ENCODE data around the gene SOX13. TPM values are rescaled to one million over a fixed set of nuclear protein-coding genes. Genes with fewer than 3 reads are reported as not detected.

SOX13 gene
- total and polyA plus RNA-seq, 11 donors: 8.2 to 16.0 (median 12.6) TPM

- ATAC-seq: no peak
These were observed 73.4 kb downstream of the SOX13 start for GRCh38 chr1:204146309-204146708.

GRCh38 chr1:204146965-204147364, 74.0 kb downstream of the SOX13 start:
- ATAC-seq (no peak), DNase-seq (peak in 1 of 5 donors; percentile 42)
- intact Hi-C loops (cut with DNase I): no loop called here
- no peak overlapping the region for H3K27ac ChIP-seq
- H3K4me1 ChIP-seq: peaks cover 0 to 19% (median 4%) of the 10 kb centered on the region in 12 donors
- 85 to 92% (median 90%) methylated on average over 7 of the region's 7 CpGs for WGBS, 4 donors
- no peaks in the 10 kb centered on the region for H3K9me3 ChIP-seq
- no peak overlapping the region for H3K4me3 ChIP-seq
- TF ChIP-seq POLR2A (IDR thresholded peaks at IDR 0.05) (no peak), CTCF (IDR thresholded peaks at IDR 0.05) (no peak)
- H3K36me3 ChIP-seq: peaks cover 0 to 4% (median 0%) of the 10 kb centered on the region in 9 donors
- H3K27me3 ChIP-seq: peaks cover 0 to 10% (median 0%) of the 10 kb centered on the region in 9 donors

More at GRCh38 chr1:204146309-204146708, 73.4 kb downstream of the SOX13 start:
- H3K9me3 ChIP-seq: no peaks in the 10 kb centered on the region
- H3K4me1 ChIP-seq: peaks cover 0 to 13% (median 3%) of the 10 kb centered on the region in 12 donors
- TF ChIP-seq POLR2A (IDR thresholded peaks at IDR 0.05) (no peak), CTCF (IDR thresholded peaks at IDR 0.05) (no peak)
- WGBS, 4 donors: 83 to 92% (median 89%) methylated on average over 6 of the region's 6 CpGs
- peak in 1 of 5 donors; percentile 6 for DNase-seq
- no peak overlapping the region for H3K4me3 ChIP-seq
- H3K36me3 ChIP-seq: peaks cover 0 to 4% (median 0%) of the 10 kb centered on the region in 9 donors
- no peak overlapping the region for H3K27ac ChIP-seq
- H3K27me3 ChIP-seq: peaks cover 0 to 6% (median 0%) of the 10 kb centered on the region in 9 donors
- intact Hi-C loops (cut with DNase I): no loop called here

- WGBS, 4 donors: 81 to 90% (median 85%) methylated on average over 12 to 13 of the region's 13 CpGs
- Histone ChIP-seq H3K27me3 (peaks cover 0 to 10% (median 0%) of the 10 kb centered on the region in 9 donors), H3K27ac (no peak overlapping the region), H3K9me3 (no peaks in the 10 kb centered on the region), H3K4me3 (no peak overlapping the region), H3K36me3 (peaks cover 0 to 2% (median 0%) of the 10 kb centered on the region in 9 donors), H3K4me1 (peaks cover 0 to 26% (median 10%) of the 10 kb centered on the region in 12 donors)
- peak in 1 of 5 donors; percentile 22 for DNase-seq
- no peak for TF ChIP-seq CTCF (IDR thresholded peaks at IDR 0.05)
- ATAC-seq: no peak
- intact Hi-C loops (cut with DNase I): no loop called here
These were observed 74.8 kb downstream of the SOX13 start for GRCh38 chr1:204147406-204148383.

- Histone ChIP-seq H3K9me3 (no peaks in the 10 kb centered on the region), H3K4me1 (peaks cover 0 to 27% (median 10%) of the 10 kb centered on the region in 12 donors), H3K27ac (no peak overlapping the region), H3K36me3 (no peaks in the 10 kb centered on the region), H3K27me3 (peaks cover 0 to 10% (median 0%) of the 10 kb centered on the region in 9 donors), H3K4me3 (no peak overlapping the region)
- DNase-seq (no peak), ATAC-seq (no peak)
- WGBS, 4 donors: 68 to 83% (median 75%) methylated on average over 2 of the region's 2 CpGs
- TF ChIP-seq POLR2A (IDR thresholded peaks at IDR 0.05) (no peak), CTCF (IDR thresholded peaks at IDR 0.05) (no peak)
- intact Hi-C loops (cut with DNase I): no loop called here
These were observed 76.2 kb downstream of the SOX13 start for GRCh38 chr1:204149107-204149506.

Measured in heart left ventricle (tissue), 16 donors.